A673 (cell line): Measurements from ENCODE around the gene TRMT5.

Experiments
- CTCF ChIP-seq: fragments of 300-800, 200-600 bp; sonication (generic); conservative IDR thresholded peaks from 2 replicates; pipeline ENCODE4 v1.5.1; 2017; ENCODE audit warnings: low read depth, mild to moderate bottlenecking, antibody characterized with exemption, low read length, moderate library complexity, mixed read lengths
- EZH2 ChIP-seq: fragments of 200-600 bp; sonication (generic); IDR thresholded peaks from 2 replicates; pipeline ENCODE4 v1.6.1; 2017; ENCODE audit warnings: borderline replicate concordance, low read depth, mild to moderate bottlenecking, mixed read lengths, antibody characterized with exemption, low read length; ENCODE audit not compliant: poor library complexity, severe bottlenecking

- TF ChIP-seq EZH2 (no peak), CTCF (no peak)
These were observed 9.6 kb downstream of the TRMT5 start for GRCh38 chr14:60971271-60971670.
